PC-9 (cell line): ENCODE data around the gene SMAGP.
"Not testable (repeated sequence)": the region's sequence is repeated elsewhere in the genome, so short reads cannot be mapped to it uniquely, and the experiment has no call there.

Source experiments
- EZH2 ChIP-seq: fragments of 200-600 bp; sonication (generic); IDR thresholded peaks from 2 replicates; pipeline ENCODE4 v1.8.0; 2017; ENCODE audit warnings: antibody characterized with exemption, low read depth
- TF ChIP-seq, protein P1 (sequence below): fragments of 200-600 bp; sonication (generic); conservative IDR thresholded peaks from 2 replicates; pipeline ENCODE4 v1.6.1; 2017; ENCODE audit warnings: mixed run types, antibody characterized with exemption, mild to moderate bottlenecking, moderate library complexity

DNA sequence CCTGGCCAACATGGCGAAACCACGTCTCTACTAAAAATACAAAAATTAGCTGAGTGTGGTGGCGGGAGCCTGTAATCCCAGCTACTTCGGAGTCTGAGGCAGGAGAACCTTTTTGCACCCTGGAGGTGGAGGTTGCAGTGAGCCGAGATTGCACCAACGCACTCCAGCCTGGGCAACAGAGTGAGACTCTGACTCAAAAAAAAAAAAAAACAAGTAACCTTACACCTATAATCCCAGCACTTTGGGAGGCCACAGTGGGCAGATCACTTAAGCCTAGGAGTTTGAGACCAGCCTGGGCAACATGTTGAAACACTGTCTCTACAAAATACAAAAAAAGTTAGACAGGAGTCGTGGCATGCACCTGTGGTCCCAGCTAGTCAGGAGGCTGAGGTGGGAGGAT, 2.6 kb upstream of the SMAGP start:
- TF ChIP-seq, protein P1, sequence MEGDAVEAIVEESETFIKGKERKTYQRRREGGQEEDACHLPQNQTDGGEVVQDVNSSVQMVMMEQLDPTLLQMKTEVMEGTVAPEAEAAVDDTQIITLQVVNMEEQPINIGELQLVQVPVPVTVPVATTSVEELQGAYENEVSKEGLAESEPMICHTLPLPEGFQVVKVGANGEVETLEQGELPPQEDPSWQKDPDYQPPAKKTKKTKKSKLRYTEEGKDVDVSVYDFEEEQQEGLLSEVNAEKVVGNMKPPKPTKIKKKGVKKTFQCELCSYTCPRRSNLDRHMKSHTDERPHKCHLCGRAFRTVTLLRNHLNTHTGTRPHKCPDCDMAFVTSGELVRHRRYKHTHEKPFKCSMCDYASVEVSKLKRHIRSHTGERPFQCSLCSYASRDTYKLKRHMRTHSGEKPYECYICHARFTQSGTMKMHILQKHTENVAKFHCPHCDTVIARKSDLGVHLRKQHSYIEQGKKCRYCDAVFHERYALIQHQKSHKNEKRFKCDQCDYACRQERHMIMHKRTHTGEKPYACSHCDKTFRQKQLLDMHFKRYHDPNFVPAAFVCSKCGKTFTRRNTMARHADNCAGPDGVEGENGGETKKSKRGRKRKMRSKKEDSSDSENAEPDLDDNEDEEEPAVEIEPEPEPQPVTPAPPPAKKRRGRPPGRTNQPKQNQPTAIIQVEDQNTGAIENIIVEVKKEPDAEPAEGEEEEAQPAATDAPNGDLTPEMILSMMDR = not testable (repeated sequence)
- TF ChIP-seq EZH2 = not testable (repeated sequence)
